Upper lobe of left lung (tissue), 6 donors: Measurements from ENCODE around the gene EGFLAM. TPM values are rescaled to one million over a fixed set of nuclear protein-coding genes. Genes with fewer than 3 reads are reported as not detected.

ENCODE experiments used
- ATAC-seq, 2 donors: fragments of 200-7000 bp; cut with Tn5 transposase; one replicate each; pipeline ENCODE4 v1.9.1; 2022; ENCODE audit warnings: mild to moderate bottlenecking in 2 of 2, moderate library complexity in 2 of 2; ENCODE audit not compliant: low FRiP score in 2 of 2
- DNase-seq, 2 donors: peaks; one replicate each; pipeline ENCODE4 v3.0.0-alpha.2; 2019 to 2020
- H3K27ac ChIP-seq, 4 donors: fragments of 200-600 bp; sonication (generic); one replicate each; pipeline ENCODE4 v1.5.1; 2016 to 2019
- H3K27me3 ChIP-seq, 4 donors: fragments of 200-600 bp; sonication (generic); one replicate each; pipeline ENCODE4 v1.5.1; 2017 to 2019
- H3K36me3 ChIP-seq, 4 donors: fragments of 200-600 bp; sonication (generic); one replicate each; pipeline ENCODE4 v1.5.1; 2016 to 2019
- H3K4me1 ChIP-seq, 4 donors: fragments of 200-600 bp; sonication (generic); one replicate each; pipeline ENCODE4 v1.5.1; 2018 to 2019
- H3K4me3 ChIP-seq, 4 donors: fragments of 200-600 bp; sonication (generic); one replicate each; pipeline ENCODE4 v1.5.1; 2017 to 2019; ENCODE audit warnings: mild to moderate bottlenecking in 2 of 4, moderate library complexity in 1 of 4
- H3K9me3 ChIP-seq, 4 donors: fragments of 200-600 bp; sonication (generic); one replicate each; pipeline ENCODE4 v1.5.1; 2018 to 2019
- EP300 ChIP-seq, 4 donors: sonication (generic); formaldehyde crosslinking; IDR thresholded peaks; one replicate each; pipeline ENCODE4 v1.5.1; 2017; ENCODE audit warnings: antibody characterized with exemption in 4 of 4, control low read depth in 2 of 4
- POLR2A ChIP-seq, 4 donors: fragments of 450-650 bp; IDR thresholded peaks; one replicate each; pipeline ENCODE4 v1.5.1; 2016 to 2017; ENCODE audit warnings: antibody characterized with exemption in 4 of 4, mild to moderate bottlenecking in 2 of 4
- POLR2AphosphoS5 ChIP-seq, 2 donors: sonication (generic); formaldehyde crosslinking; IDR thresholded peaks; one replicate each; pipeline ENCODE4 v1.5.1; 2017; ENCODE audit warnings: antibody characterized with exemption in 2 of 2
- WGBS, 2 donors: methylation state at CpG; one replicate each; pipeline ENCODE4 v1.1.5; 2017 to 2018; 5-methylcytosine and 5-hydroxymethylcytosine counted together
- total RNA-seq, 6 donors: library from RNA; depleted of rRNA in 4 of 6; stranded (reverse); fragments of >200 nt in 4 of 6; gene quantifications; one replicate each; pipeline versions ENCODE4 v1.1.0 to v1.2.1, GENCODE V29; 2016 to 2021
- TF ChIP-seq, protein P1 (sequence below), 6 experiments: fragments of 450-650 bp in 4 of 6; fragments of 200-600 bp in 2 of 6; sonication (generic) in 2 of 6; IDR thresholded peaks; one replicate each; pipeline ENCODE4 v1.5.1; 2016 to 2019; ENCODE audit warnings: antibody characterized with exemption in 6 of 6
- donor health status: DM: no; HTN: no; CAD: no; lungs with moderate emphysema.
- donor health status: DM: no; HTN: yes; CAD: no; lungs with severe emphysema.

Gene EGFLAM
- total RNA-seq, 6 donors from 2014 or later = 0.22 to 5.2 (median 1.6) TPM; not detected in 2

DNA sequence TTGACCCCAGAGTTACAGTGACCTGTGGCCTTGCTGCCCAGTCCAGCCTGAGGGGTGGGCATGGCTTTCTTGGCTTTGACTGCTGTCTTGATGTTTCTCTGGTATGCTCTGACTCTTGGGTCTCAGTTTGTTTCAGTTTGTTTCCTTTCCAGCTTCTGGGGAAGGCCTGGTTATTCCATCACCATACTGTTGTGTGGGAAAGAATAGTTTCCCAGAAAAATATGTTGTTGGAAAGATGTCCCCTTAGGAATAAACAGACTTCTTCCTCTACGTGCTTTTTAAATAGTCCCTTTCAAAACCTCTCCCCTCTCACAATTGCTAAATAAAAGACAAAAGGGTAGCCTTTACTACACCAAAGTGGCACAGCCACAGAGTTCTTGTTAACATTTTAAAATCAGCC lies 49.5 kb downstream of the EGFLAM start:
- ATAC-seq (no peak), DNase-seq (no peak)
- Histone ChIP-seq H3K4me1 (no peaks in the 10 kb centered on the region), H3K4me3 (no peak overlapping the region), H3K36me3 (no peaks in the 10 kb centered on the region), H3K27ac (no peak overlapping the region), H3K9me3 (peaks cover 0 to 30% (median 15%) of the 10 kb centered on the region in 4 donors), H3K27me3 (no peaks in the 10 kb centered on the region)
- TF ChIP-seq, protein P1, sequence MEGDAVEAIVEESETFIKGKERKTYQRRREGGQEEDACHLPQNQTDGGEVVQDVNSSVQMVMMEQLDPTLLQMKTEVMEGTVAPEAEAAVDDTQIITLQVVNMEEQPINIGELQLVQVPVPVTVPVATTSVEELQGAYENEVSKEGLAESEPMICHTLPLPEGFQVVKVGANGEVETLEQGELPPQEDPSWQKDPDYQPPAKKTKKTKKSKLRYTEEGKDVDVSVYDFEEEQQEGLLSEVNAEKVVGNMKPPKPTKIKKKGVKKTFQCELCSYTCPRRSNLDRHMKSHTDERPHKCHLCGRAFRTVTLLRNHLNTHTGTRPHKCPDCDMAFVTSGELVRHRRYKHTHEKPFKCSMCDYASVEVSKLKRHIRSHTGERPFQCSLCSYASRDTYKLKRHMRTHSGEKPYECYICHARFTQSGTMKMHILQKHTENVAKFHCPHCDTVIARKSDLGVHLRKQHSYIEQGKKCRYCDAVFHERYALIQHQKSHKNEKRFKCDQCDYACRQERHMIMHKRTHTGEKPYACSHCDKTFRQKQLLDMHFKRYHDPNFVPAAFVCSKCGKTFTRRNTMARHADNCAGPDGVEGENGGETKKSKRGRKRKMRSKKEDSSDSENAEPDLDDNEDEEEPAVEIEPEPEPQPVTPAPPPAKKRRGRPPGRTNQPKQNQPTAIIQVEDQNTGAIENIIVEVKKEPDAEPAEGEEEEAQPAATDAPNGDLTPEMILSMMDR (IDR thresholded peaks at IDR 0.05) = no peak
- TF ChIP-seq EP300 (IDR thresholded peaks at IDR 0.05) (no peak), POLR2A (IDR thresholded peaks at IDR 0.05) (no peak), POLR2AphosphoS5 (IDR thresholded peaks at IDR 0.05) (no peak)
- whole genome bisulfite sequencing, 2 donors = 53 to 70% methylated on average over 1 of the region's 1 CpG

DNA sequence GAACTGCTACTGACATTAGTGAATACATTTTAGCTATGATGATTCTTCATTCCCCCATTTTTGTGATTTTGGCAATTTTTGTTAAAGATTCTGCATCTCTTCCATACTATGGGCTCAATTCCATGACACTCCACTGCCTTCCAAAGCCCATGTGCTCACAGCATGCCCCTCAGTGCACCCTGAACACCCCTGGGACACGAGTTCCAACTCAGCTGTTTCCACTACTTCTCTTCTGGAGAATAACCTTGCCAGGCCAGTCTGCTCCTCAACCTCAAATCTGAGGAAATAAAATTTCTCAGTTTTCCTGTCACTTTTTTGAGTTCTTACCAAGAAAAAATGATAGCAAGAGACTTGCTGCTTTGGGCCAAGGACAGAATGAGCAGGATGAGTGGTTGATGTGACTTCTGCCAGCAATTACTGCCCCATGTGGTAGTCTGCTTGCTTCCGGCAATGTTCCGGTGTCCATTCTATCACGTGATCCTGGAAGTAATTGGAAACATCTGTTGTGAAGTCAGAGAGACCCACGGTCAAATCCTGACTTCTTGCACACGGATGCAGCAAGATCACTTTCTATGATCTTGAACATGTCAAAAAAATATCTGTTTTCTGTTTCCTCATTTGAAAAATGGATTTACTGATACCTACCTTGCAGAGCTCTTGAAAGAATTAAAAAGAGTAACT lies 58.3 kb downstream of the EGFLAM start:
- no peak overlapping the region for H3K4me3 ChIP-seq
- H3K27me3 ChIP-seq = no peaks in the 10 kb centered on the region
- DNase-seq (no peak), ATAC-seq (peak in 1 of 2 donors; percentile 71)
- 36 to 65% methylated on average over 6 of the region's 6 CpGs for WGBS, 2 donors
- H3K4me1 ChIP-seq = no peaks in the 10 kb centered on the region
- H3K9me3 ChIP-seq = no peaks in the 10 kb centered on the region
- H3K27ac ChIP-seq = no peak overlapping the region
- TF ChIP-seq EP300 (IDR thresholded peaks at IDR 0.05) (no peak), POLR2A (IDR thresholded peaks at IDR 0.05) (no peak), POLR2AphosphoS5 (IDR thresholded peaks at IDR 0.05) (no peak)
- TF ChIP-seq, protein P1 (IDR thresholded peaks at IDR 0.05) = no peak
- H3K36me3 ChIP-seq = no peaks in the 10 kb centered on the region

DNA sequence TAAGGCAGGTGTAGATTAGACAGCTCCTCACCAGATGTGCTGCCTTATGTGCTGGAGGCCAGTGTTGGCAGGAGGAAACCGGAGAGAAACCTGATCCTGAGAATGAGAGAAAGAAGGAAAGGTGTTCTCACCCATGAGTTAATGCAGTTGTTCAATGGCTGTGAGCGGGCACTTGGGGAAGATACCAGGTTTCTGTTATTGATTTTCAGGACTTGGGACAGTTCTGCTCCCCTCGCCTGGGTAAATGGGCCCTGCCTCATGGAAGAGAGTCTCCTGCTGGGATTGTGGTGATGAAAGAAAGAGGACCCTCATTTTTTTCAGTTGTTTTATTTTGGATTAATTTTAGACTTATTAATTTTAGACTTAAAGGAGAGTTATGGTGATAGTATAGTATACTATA lies 59.5 kb downstream of the EGFLAM start:
- no peak for ATAC-seq
- H3K27me3 ChIP-seq = no peaks in the 10 kb centered on the region
- TF ChIP-seq EP300 (IDR thresholded peaks at IDR 0.05) (no peak), POLR2A (IDR thresholded peaks at IDR 0.05) (no peak), POLR2AphosphoS5 (IDR thresholded peaks at IDR 0.05) (no peak)
- TF ChIP-seq, protein P1 (IDR thresholded peaks at IDR 0.05) = no peak
- no peaks in the 10 kb centered on the region for H3K36me3 ChIP-seq
- WGBS, 2 donors = 82 to 83% methylated on average over 3 of the region's 3 CpGs
- no peak for DNase-seq
- H3K27ac ChIP-seq = no peak overlapping the region
- no peak overlapping the region for H3K4me3 ChIP-seq
- no peaks in the 10 kb centered on the region for H3K9me3 ChIP-seq
- H3K4me1 ChIP-seq = no peaks in the 10 kb centered on the region

DNA sequence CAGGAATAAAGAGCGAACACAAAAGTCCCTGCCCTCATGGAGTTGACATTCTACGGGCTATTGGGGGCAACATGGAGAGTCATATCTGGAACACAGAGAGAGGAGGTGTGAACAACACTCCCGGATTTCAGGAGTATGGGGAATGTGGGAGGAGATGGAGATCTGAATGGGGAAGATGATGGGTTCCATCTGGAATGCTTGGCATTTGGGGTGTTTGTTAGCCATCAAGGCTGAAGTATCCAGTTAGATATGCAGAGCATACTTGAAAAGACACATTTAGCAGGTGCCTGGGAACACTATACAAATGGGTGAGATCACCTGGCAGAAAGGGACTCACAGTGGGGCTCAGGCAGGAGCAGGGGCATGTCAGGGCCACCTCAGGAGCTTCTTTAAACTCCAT lies 61.1 kb downstream of the EGFLAM start:
- H3K27me3 ChIP-seq = no peaks in the 10 kb centered on the region
- TF ChIP-seq POLR2A (IDR thresholded peaks at IDR 0.05) = no peak
- TF ChIP-seq, protein P1 (IDR thresholded peaks at IDR 0.05) = no peak
- TF ChIP-seq EP300 (IDR thresholded peaks at IDR 0.05) = no peak
- no peak for TF ChIP-seq POLR2AphosphoS5 (IDR thresholded peaks at IDR 0.05)
- DNase-seq (no peak), ATAC-seq (no peak)
- H3K36me3 ChIP-seq = no peaks in the 10 kb centered on the region
- H3K27ac ChIP-seq = no peak overlapping the region
- 82 to 85% methylated on average over 3 of the region's 3 CpGs for WGBS, 2 donors
- H3K4me1 ChIP-seq = peaks cover 0 to 3% (median 0%) of the 10 kb centered on the region in 4 donors
- no peaks in the 10 kb centered on the region for H3K9me3 ChIP-seq
- no peak overlapping the region for H3K4me3 ChIP-seq

DNA sequence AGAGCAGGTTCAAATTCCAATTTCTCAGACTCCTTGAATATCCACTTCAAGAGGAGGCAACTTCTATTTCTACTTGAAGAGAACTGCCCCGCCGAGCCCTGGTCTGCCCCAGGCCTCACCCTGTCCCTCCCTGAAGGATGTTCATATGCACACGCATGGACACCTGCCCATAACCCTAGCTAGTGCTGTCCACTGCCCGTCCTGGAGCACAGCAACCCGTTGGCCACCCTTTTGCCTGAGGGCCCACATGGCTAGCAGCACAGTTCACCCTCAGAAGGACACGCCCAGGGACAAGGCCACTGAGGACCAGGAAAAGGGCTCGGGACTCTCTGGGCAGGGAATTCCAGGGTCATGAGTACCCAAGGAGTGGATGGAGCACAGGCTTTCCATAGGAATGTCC lies 63.6 kb downstream of the EGFLAM start:
- ATAC-seq = no peak
- 86 to 92% methylated on average over 7 of the region's 7 CpGs for WGBS, 2 donors
- H3K36me3 ChIP-seq = no peaks in the 10 kb centered on the region
- no peak overlapping the region for H3K27ac ChIP-seq
- no peak overlapping the region for H3K4me3 ChIP-seq
- peak in 1 of 2 donors; percentile 13 for DNase-seq
- H3K4me1 ChIP-seq = peaks cover 0 to 5% (median 0%) of the 10 kb centered on the region in 4 donors
- no peak for TF ChIP-seq POLR2AphosphoS5 (IDR thresholded peaks at IDR 0.05)
- TF ChIP-seq, protein P1 (IDR thresholded peaks at IDR 0.05) = no peak
- TF ChIP-seq POLR2A (IDR thresholded peaks at IDR 0.05) = no peak
- TF ChIP-seq EP300 (IDR thresholded peaks at IDR 0.05) = no peak
- no peaks in the 10 kb centered on the region for H3K9me3 ChIP-seq
- H3K27me3 ChIP-seq = no peaks in the 10 kb centered on the region
